CD4-positive, alpha-beta T cell (primary cell): ENCODE measurements around the gene NDUFAF7. TPM values are rescaled to one million over a fixed set of nuclear protein-coding genes. Genes with fewer than 3 reads are reported as not detected.

ENCODE experiments used
- ATAC-seq: fragments of 200-7000 bp; cut with Tn5 transposase; one replicate; pipeline ENCODE4 v1.10.0; 2022; ENCODE audit warnings: mild to moderate bottlenecking; ENCODE audit not compliant: poor library complexity
- CTCF ChIA-PET: fragments of 350-600 bp; sonication (Branson Sonifier 250); formaldehyde crosslinking; loops from one replicate; lab custom pipeline; 2021; ENCODE audit warnings: antibody characterized with exemption, inconsistent platforms; lab: Charles Lee
- POLR2A ChIA-PET: fragments of 350-600 bp; sonication (Branson Sonifier 250); formaldehyde crosslinking; loops from one replicate; lab custom pipeline; 2021; ENCODE audit warnings: antibody characterized with exemption, inconsistent platforms; lab: Charles Lee
- DNase-seq, 14 experiments: peaks; one replicate each; pipeline ENCODE4 v3.0.0-alpha.2; 2013 to 2020; ENCODE audit warnings: mixed read lengths in 2 of 14
- H3K27ac ChIP-seq, 2 donors: one replicate each; pipeline versions ENCODE4 v1.5.1 to v1.7.0; 2013; ENCODE audit warnings: low read length in 2 of 2, low read depth in 1 of 2, mild to moderate bottlenecking in 1 of 2
- H3K27me3 ChIP-seq, 2 experiments: 1 replicate in 1 of 2; 2 replicates in 1 of 2; pipeline versions ENCODE4 v1.6.1 to v1.7.0; 2013; ENCODE audit warnings: low read length in 2 of 2, control low read depth in 1 of 2, mild to moderate bottlenecking in 1 of 2, moderate library complexity in 1 of 2; ENCODE audit not compliant: insufficient read depth in 2 of 2, control insufficient read depth in 1 of 2
- H3K36me3 ChIP-seq: one replicate; pipeline ENCODE4 v1.6.1; 2013; ENCODE audit warnings: low read length, control low read depth; ENCODE audit not compliant: insufficient read depth
- H3K4me1 ChIP-seq: one replicate; pipeline ENCODE4 v1.6.1; 2013; ENCODE audit warnings: low read length, control low read depth; ENCODE audit not compliant: insufficient read depth
- H3K4me3 ChIP-seq: one replicate; pipeline ENCODE4 v1.5.1; 2013; ENCODE audit warnings: mild to moderate bottlenecking, low read length, moderate library complexity
- H3K9me3 ChIP-seq, 2 experiments: 1 replicate in 1 of 2; 2 replicates in 1 of 2; pipeline versions ENCODE4 v1.6.1 to v1.7.0; 2013; ENCODE audit warnings: low read length in 2 of 2, mild to moderate bottlenecking in 2 of 2, control low read depth in 1 of 2, moderate library complexity in 1 of 2; ENCODE audit not compliant: control insufficient read depth in 1 of 2, insufficient read depth in 1 of 2
- H3K27ac Mint-ChIP-seq: one replicate; pipeline ENCODE4 v1.8.0; 2020; ENCODE audit warnings: mixed read lengths
- H3K27me3 Mint-ChIP-seq: one replicate; pipeline ENCODE4 v1.8.0; 2021; ENCODE audit warnings: mixed read lengths
- H3K36me3 Mint-ChIP-seq: one replicate; pipeline ENCODE4 v1.8.0; 2021; ENCODE audit warnings: low read depth, mixed read lengths
- H3K4me1 Mint-ChIP-seq: one replicate; pipeline ENCODE4 v1.8.0; 2021; ENCODE audit warnings: low read depth, mixed read lengths
- H3K4me3 Mint-ChIP-seq: one replicate; pipeline ENCODE4 v1.8.0; 2020; ENCODE audit warnings: mild to moderate bottlenecking, mixed read lengths
- H3K9me3 Mint-ChIP-seq: one replicate; pipeline ENCODE4 v1.8.0; 2020; ENCODE audit warnings: mixed read lengths
- CTCF ChIP-seq: fragments of 200-600 bp; IDR thresholded peaks from one replicate; pipeline ENCODE4 v1.8.0; 2022; ENCODE audit warnings: antibody characterized with exemption, mild to moderate bottlenecking
- intact Hi-C, 2 experiments: fragments of 100-400 bp; cut with DNase I in 1 of 2; cut with micrococcal nuclease in 1 of 2; formaldehyde crosslinking; loops; one replicate each; pipeline versions ENCODE4 v1.15.1 to v1.9.0; 2023 to 2025; cut with DNase I, micrococcal nuclease
- polyA plus RNA-seq, 2 donors: library from polyadenylated mRNA; unstranded; fragments of 120-200 nt; gene quantifications; one replicate each; pipeline ENCODE4 v1.2.1, GENCODE V29; 2013
- total RNA-seq, 174 experiments: library from RNA in 2 of 174; stranded (reverse) in 2 of 174; gene quantifications; one replicate each; pipeline ENCODE4 v1.2.3 and lab custom pipeline; 2021 to 2026

The NDUFAF7 gene
- total RNA-seq (10 to 100 TPM; 21.4 to 24.1 TPM), total RNA-seq (lab: John Stamatoyannopoulos, UW) (16.4 to 54.9 (median 32.4) reads per million in 172 experiments)
- polyA plus RNA-seq (2013, experiment 1 of 2): 16.9 TPM
- 17.4 TPM for polyA plus RNA-seq (2013, experiment 2 of 2)

- H3K27ac Mint-ChIP-seq: no peak within 1 kb of the TSS
- Histone ChIP-seq H3K36me3 (peaks cover 28% of the 10 kb centered on the region), H3K9me3 (no peaks in the 10 kb centered on the region), H3K4me1 (peaks cover 31% of the 10 kb centered on the region), H3K27me3 (no peaks in the 10 kb centered on the region), H3K27ac (peak within 1 kb of the TSS; percentile 85), H3K4me3 (peak within 1 kb of the TSS; percentile 79)
- peak; percentile 88 for ATAC-seq
- no peak for TF ChIP-seq CTCF
- ChIA-PET POLR2A (interaction anchor here (0.7 to 2.2 kb wide), 18 partner anchors 9 to 1520 kb away, joined by 3 to 26 read pairs (median 4); partner anchors contain the start of genes CEBPZOS, EIF2AK2, GPATCH11 and HEATR5B), CTCF (interaction anchor here (0.6 to 1.4 kb wide), 3 partner anchors 30 to 94 kb away, joined by 3 to 5 read pairs (median 4); no protein-coding TSS in a partner anchor)
- intact Hi-C loops: loop anchor here (2.0 to 5.0 kb wide), 6 partner anchors 34 to 264 kb away; partner anchors contain the start of genes CEBPZOS (in 2 of the 2), GPATCH11 (in 1 of the 2), HEATR5B (in 1 of the 2) and PRKD3 (in 1 of the 2)
- DNase-seq: peak; percentile 75 to 95 (median 83)
- H3K4me3 Mint-ChIP-seq: no peak within 1 kb of the TSS
- H3K4me1 Mint-ChIP-seq: peaks cover 38% of the 10 kb centered on the region
- no peaks in the 10 kb centered on the region for H3K9me3 Mint-ChIP-seq
- peaks cover 48% of the 10 kb centered on the region for H3K36me3 Mint-ChIP-seq
- no peaks in the 10 kb centered on the region for H3K27me3 Mint-ChIP-seq
Measured at GRCh38 chr2:37231241-37232130, at the start of gene NDUFAF7, which contains the start of gene CEBPZ. Gene NDUFAF7, plus strand, starts transcription at chr2:37231658. Its CDS starts 48 bp downstream, at chr2:37231706. Gene CEBPZ, minus strand, starts transcription at chr2:37231596. Its CDS starts 29 bp downstream, at chr2:37231567.

GRCh38 chr2:37181726-37182684, 49.5 kb upstream of the NDUFAF7 start:
- no peak overlapping the region for H3K4me3 ChIP-seq
- POLR2A ChIA-PET: no interaction called here
- Mint-ChIP-seq H3K4me1 (no peaks in the 10 kb centered on the region), H3K4me3 (no peak overlapping the region), H3K36me3 (no peaks in the 10 kb centered on the region), H3K27ac (no peak overlapping the region), H3K9me3 (no peaks in the 10 kb centered on the region), H3K27me3 (peaks cover 24% of the 10 kb centered on the region)
- intact Hi-C loops: no loop called here
- no peak for TF ChIP-seq CTCF
- no peaks in the 10 kb centered on the region for H3K36me3 ChIP-seq
- DNase-seq (no peak), ATAC-seq (no peak)
- H3K27ac ChIP-seq: no peak overlapping the region
- H3K27me3 ChIP-seq: peaks cover 0 to 6% of the 10 kb centered on the region in 2 experiments
- no peaks in the 10 kb centered on the region for H3K4me1 ChIP-seq
- CTCF ChIA-PET: interaction anchor here (0.7 kb wide), 1 partner anchor 1757 kb away, joined by 3 read pairs; no protein-coding TSS in a partner anchor
- no peaks in the 10 kb centered on the region for H3K9me3 ChIP-seq

- H3K9me3 Mint-ChIP-seq: no peaks in the 10 kb centered on the region
- ChIA-PET POLR2A (no interaction called here), CTCF (no interaction called here)
- H3K4me1 ChIP-seq: no peaks in the 10 kb centered on the region
- H3K9me3 ChIP-seq: no peaks in the 10 kb centered on the region
- H3K4me3 ChIP-seq: no peak within 1 kb of the TSS
- H3K27me3 Mint-ChIP-seq: peaks cover 15% of the 10 kb centered on the region
- H3K4me3 Mint-ChIP-seq: no peak within 1 kb of the TSS
- H3K27ac Mint-ChIP-seq: no peak within 1 kb of the TSS
- H3K27me3 ChIP-seq: no peaks in the 10 kb centered on the region
- no peaks in the 10 kb centered on the region for H3K36me3 ChIP-seq
- H3K36me3 Mint-ChIP-seq: no peaks in the 10 kb centered on the region
- no peak for ATAC-seq
- H3K27ac ChIP-seq: no peak within 1 kb of the TSS
- DNase-seq: no peak
- H3K4me1 Mint-ChIP-seq: no peaks in the 10 kb centered on the region
- TF ChIP-seq CTCF: no peak
- intact Hi-C loops: no loop called here
Measured at GRCh38 chr2:37188570-37188969, 42.9 kb upstream of the NDUFAF7 start, which contains the start of gene SULT6B1. Gene SULT6B1, minus strand, starts transcription at chr2:37188670. Its CDS starts 30 bp downstream, at chr2:37188640.
